ENCODE data around the gene CDH13.

DNA sequence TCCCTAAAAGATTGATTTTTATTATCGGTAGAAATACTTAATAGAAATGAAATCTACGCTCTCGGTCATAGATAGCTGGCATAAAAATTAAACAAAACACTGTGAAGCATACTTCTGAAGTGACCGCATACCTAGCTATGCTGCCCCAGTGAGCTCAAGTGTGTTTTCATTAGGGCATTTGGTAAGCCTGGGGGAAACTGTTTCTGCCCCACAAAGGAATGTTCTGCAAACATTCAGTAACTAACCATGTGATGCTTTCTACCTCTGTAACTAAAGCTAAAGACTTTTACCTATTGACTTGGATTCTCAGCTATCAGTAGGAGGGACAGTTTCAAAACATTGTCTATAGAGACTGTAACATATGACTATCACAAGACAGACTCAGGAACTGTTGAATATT, 1087.5 kb downstream of the CDH13 start:
- TF ChIP-seq, protein P1, sequence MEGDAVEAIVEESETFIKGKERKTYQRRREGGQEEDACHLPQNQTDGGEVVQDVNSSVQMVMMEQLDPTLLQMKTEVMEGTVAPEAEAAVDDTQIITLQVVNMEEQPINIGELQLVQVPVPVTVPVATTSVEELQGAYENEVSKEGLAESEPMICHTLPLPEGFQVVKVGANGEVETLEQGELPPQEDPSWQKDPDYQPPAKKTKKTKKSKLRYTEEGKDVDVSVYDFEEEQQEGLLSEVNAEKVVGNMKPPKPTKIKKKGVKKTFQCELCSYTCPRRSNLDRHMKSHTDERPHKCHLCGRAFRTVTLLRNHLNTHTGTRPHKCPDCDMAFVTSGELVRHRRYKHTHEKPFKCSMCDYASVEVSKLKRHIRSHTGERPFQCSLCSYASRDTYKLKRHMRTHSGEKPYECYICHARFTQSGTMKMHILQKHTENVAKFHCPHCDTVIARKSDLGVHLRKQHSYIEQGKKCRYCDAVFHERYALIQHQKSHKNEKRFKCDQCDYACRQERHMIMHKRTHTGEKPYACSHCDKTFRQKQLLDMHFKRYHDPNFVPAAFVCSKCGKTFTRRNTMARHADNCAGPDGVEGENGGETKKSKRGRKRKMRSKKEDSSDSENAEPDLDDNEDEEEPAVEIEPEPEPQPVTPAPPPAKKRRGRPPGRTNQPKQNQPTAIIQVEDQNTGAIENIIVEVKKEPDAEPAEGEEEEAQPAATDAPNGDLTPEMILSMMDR (IDR thresholded peaks at IDR 0.05; ENCODE audit: poor library complexity) = no peak
- TF ChIP-seq EZH2 (IDR thresholded peaks at IDR 0.05; ENCODE audit: borderline replicate concordance) = no peak

Data from hepatocyte (in vitro differentiated cells).